Smooth muscle cell of the brain vasculature (primary cell): ENCODE data around the gene CNTLN.
"Not testable (repeated sequence)": the region's sequence is repeated elsewhere in the genome, so short reads cannot be mapped to it uniquely, and the experiment has no call there.

ENCODE experiments used
- DNase-seq: peaks from one replicate; pipeline ENCODE4 v3.0.0-alpha.2; 2012; ENCODE audit warnings: low read depth, low spot score

Gene CNTLN

GRCh38 chr9:17293685-17294084, 158.8 kb downstream of the CNTLN start:
- DNase-seq, result no peak

GRCh38 chr9:17294822-17295624, 160.2 kb downstream of the CNTLN start:
- no peak for DNase-seq

- no peak for DNase-seq
These were observed 180.5 kb downstream of the CNTLN start for GRCh38 chr9:17315341-17315740.

DNA sequence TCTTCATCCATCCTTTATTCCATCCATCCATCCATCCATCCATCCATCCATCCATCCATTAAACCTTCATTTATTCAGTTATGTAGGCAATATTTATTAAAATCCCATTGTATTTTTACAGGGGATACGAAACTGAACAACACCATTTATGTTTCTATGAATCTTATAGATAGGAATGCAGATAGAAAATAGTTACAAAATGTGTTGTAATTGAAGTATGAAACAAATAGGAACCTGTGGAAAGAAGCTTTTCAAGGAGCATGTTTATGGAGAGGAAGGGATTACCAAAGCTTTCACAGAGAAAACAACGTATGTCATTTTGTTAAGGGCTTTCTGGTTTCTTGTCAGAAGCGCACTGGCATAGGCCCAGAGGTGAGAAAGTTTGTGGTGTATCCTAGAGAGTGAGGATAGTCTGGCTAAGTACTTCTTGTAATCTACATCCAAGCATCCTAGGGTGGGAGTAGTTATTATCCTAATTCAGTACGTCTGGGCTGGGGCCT, 184.0 kb downstream of the CNTLN start:
- DNase-seq, result no peak

DNA sequence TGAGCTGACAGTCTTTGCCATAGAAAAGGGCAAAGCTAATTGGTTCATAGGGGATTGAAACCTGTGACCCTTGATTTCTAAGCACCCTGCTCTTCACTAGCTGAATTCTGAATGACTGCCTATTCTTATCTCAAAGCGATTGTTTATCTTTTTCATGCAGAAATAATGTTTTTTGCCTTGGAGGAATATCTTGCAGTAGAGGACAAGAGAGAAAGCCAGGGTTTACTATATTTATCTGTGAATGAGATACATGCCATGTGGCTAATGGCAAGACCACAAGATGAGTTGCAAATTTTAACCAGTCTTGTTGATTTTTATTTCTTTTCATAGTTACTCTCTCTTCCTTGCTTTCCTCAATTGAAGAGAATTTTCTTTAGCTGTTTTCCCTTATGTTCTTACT, 185.0 kb downstream of the CNTLN start:
- DNase-seq, result no peak

GRCh38 chr9:17322882-17323864, 188.3 kb downstream of the CNTLN start:
- DNase-seq, result no peak

DNA sequence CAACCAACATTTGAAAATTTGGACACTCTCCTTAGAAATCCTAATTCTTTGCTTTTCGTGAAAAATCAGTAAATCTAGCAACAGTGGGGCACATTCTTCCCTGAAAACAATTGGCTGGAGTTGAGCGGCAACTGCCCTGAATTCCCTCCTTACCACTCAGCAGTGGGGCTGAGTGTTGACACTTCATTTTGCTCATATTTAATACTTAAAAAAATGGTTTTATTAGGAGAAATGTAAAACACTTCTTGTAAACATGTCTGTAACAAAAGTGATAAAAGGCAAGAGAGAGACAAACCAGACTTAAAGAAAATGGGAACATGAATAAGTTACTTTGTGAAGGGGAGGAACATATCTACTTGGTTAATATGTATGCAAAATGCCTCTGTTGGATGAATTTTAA, 193.5 kb downstream of the CNTLN start:
- DNase-seq, result no peak

DNA sequence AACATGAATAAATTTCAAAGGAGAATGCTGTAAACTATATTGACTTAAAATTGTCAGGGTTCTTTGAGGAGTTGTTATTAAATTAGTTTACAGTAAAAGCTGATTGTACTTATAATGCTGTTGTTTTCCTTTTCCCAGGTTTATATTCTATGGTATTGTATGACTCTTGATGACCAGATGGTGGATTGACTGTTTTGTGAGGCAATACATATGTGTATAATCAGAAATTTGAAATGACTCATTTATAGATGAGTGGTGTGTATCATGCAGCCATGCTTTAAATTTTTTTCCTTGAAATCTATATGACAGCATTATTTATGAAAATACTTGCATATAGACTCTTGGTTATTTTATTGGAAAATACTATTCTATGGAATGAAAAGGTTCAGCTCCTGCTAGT, 195.3 kb downstream of the CNTLN start:
- DNase-seq, result no peak

- no peak for DNase-seq
These were observed 197.3 kb downstream of the CNTLN start for GRCh38 chr9:17332115-17332514.

- DNase-seq, result no peak
These were observed 204.3 kb downstream of the CNTLN start for GRCh38 chr9:17339156-17339555.

GRCh38 chr9:17342696-17343095, 207.9 kb downstream of the CNTLN start:
- no peak for DNase-seq

GRCh38 chr9:17349831-17350230, 215.0 kb downstream of the CNTLN start:
- DNase-seq, result no peak

DNA sequence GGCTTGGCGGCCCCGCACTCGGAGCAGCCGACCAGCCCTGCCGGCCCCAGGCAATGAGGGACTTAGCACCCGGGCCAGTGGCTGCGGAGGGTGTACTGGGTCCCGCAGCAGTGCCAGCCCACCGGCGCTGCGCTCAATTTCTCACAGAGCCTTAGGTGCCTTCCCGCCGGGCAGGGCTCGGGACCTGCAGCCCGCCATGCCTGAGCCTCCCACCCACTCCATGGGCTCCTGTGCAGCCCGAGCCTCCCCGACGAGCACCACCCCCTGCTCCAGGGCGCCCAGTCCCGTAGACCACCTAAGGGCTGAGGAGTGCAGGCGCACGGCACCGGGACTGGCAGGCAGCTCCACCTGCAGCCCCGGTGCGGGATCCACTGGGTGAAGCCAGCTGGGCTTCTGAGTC, 219.2 kb downstream of the CNTLN start:
- DNase-seq, result not testable (repeated sequence)

DNA sequence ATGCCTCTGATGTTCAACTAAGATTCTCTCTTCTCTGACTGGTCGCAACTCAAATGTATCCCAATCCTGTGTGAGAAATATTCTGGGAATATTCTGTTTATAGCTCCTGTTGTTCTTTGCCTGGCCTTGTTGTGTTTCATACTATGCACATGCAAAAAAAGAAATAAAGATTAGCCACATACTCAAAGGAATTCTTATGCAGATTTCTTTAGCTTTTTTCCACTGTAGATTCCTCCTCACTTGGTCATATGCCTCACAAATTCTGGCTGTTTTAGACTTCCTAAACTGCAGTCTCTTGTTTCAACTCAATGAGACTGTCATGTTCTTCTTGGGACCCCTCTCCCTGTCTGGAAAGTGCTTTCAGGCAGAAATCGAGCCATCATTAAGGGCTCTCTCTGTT, 226.5 kb downstream of the CNTLN start:
- DNase-seq, result no peak

GRCh38 chr9:17367035-17367434, 232.2 kb downstream of the CNTLN start:
- no peak for DNase-seq

DNA sequence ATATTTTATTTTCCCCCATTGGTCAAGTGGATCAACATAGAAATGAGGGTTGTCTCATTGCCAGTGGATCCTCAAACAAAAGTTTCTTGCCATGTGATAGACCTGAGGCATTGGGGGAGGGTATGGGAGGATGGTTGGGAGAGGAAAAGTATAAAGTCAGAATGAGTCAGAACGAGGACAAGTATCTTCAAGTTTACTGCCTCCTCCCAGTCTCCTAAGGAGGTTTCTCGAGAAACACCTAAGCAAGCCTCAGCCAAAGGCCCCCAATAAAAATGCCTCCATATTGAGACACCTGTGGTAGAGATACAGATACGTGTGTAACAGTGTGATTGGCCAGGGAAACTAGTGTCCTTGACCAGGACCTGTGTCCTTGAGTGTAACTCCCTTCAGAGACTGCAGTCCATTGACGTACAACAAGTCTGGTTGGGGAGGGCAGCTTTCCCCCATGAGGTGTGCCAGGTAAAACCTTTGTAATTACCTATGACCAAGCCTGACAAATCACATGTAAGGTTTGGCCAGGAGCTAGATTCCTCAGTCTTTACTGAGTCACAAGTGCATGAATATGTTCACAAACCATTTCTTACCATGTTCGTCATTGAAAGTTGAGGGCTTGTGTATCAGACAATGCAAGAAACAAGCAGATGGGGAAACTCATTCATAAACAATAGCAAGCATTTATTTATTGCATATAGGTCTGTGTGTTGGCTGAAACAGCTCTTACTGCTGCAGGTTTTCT, 245.5 kb downstream of the CNTLN start:
- DNase-seq, result no peak

DNA sequence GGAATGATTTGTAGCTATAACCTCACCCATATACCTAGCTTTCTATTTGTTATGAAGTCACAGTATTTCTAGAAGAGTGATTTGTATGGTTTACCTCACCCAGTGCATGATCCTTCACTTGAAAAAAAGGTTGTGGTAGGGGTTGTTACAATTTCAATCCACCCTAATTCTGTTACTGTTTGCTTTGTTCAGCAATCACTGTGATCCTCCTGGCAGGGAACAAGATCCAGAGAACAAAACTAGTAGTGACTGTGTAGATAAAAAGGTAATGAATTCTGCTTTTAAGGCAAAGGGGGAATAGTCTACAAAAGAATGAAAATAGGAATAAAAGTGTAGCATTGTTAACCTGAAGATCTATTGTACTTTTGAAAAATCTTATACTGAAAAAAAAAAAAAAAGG, 252.7 kb downstream of the CNTLN start:
- DNase-seq, result no peak

DNA sequence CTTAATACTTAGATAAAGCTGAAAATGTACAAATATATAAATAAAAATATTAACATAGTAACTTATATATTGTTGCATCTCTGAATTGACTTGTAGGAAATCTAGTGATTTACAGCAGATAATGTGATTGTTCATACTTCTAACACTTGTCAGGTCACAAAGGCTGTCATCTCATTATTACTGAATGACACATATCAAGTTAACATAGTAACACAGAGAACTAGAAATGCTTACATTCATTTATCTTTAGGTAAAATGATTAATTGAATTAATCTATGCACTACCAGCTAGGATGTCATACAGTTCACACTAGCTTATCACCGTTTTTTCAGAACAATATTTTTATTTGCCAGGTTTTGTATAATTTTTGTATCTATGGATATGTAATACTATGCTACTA, 254.2 kb downstream of the CNTLN start:
- no peak for DNase-seq

- no peak for DNase-seq
These were observed 260.2 kb downstream of the CNTLN start for GRCh38 chr9:17394881-17395510.

- not testable (repeated sequence) for DNase-seq
These were observed 262.4 kb downstream of the CNTLN start for GRCh38 chr9:17397166-17397728.

DNA sequence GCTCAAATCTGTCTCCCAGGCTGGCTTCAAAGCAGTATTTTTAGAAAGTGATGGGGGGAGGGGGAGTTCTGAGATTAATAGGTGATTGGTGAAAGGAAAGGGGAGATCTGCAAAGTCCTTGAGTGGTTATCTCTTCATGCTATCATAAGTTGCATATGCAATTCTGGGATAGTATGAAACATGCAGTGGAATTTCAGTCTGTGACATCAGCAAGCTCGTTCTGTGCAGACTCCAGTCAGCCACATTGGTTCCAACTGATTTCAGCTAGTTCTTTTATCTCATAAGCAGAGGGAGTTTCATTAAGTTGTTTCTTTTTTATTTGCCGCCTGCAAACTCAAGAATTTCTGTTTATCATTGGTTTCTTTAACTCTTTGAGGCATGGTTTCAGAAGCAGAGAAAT, 263.5 kb downstream of the CNTLN start:
- no peak for DNase-seq
